HepG2 (cell line): ENCODE results near the gene SEMA3C.

Experiments used
- CTCF ChIP-seq: sonication (generic); formaldehyde crosslinking; IDR thresholded peaks from 2 replicates; pipeline ENCODE4 v1.5.0; 2020; ENCODE audit warnings: mild to moderate bottlenecking, missing genetic modification reagents, moderate library complexity
- DPF2 ChIP-seq: sonication (generic); formaldehyde crosslinking; IDR thresholded peaks from 2 replicates; pipeline ENCODE4 v1.4.0; 2020; ENCODE audit warnings: mild to moderate bottlenecking, low read depth, missing genetic modification reagents, borderline replicate concordance
- GLI4 ChIP-seq: sonication (generic); formaldehyde crosslinking; IDR thresholded peaks from 2 replicates; pipeline ENCODE4 v1.5.1; 2020; ENCODE audit warnings: missing genetic modification reagents, mild to moderate bottlenecking, moderate library complexity, borderline replicate concordance
- POLR2G ChIP-seq: fragments of 200-400 bp; formaldehyde crosslinking; IDR thresholded peaks from 2 replicates; pipeline ENCODE4 v1.6.1; 2018; ENCODE audit warnings: mild to moderate bottlenecking, low read depth, low read length, moderate library complexity
- PPARG ChIP-seq: conservative IDR thresholded peaks from 2 replicates; pipeline ENCODE4 v1.6.1; 2016; ENCODE audit warnings: missing biosample characterization, missing genetic modification reagents
- SUZ12 ChIP-seq: fragments of 150-350 bp; IDR thresholded peaks from 2 replicates; pipeline ENCODE4 v1.6.1; 2014; ENCODE audit warnings: low read depth, low read length
- ZNF180 ChIP-seq: sonication (generic); formaldehyde crosslinking; IDR thresholded peaks from 2 replicates; pipeline ENCODE4 v1.4.0; 2020; ENCODE audit warnings: low read depth, missing genetic modification reagents, borderline replicate concordance
- ZNF670 ChIP-seq: sonication (generic); formaldehyde crosslinking; IDR thresholded peaks from 2 replicates; pipeline ENCODE4 v1.8.0; 2022; ENCODE audit warnings: mild to moderate bottlenecking, missing genetic modification reagents, borderline replicate concordance
- TF ChIP-seq, protein P1 (sequence below): sonication (generic); formaldehyde crosslinking; IDR thresholded peaks from 2 replicates; pipeline ENCODE4 v1.8.1; 2022; ENCODE audit warnings: low read depth, mild to moderate bottlenecking, missing genetic modification reagents

DNA sequence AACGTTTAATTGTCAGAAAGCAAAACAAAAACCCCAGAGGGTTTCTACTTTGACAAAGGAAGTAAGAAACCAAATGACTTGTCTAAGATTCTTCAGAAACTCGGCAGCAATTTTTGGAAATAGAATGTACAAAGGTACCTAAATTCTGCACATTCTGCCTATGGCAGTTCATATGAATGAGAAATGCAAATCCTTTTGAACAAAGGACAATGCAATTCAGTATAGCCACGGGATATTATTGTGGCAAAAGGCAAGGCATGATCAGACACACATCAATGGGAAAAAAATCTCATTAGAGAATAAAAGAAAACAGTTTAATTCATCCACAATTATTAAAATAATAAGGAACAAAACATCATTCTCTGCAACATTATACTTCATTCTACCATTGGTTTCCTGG lies 93.4 kb downstream of the SEMA3C start:
- TF ChIP-seq CTCF (CRISPR knock-in tag) (no peak), DPF2 (CRISPR knock-in tag) (no peak), GLI4 (CRISPR knock-in tag) (no peak), POLR2G (no peak), SUZ12 (no peak), PPARG (CRISPR knock-in tag) (no peak), ZNF670 (CRISPR knock-in tag) (no peak), ZNF180 (CRISPR knock-in tag) (no peak)
- TF ChIP-seq, protein P1, sequence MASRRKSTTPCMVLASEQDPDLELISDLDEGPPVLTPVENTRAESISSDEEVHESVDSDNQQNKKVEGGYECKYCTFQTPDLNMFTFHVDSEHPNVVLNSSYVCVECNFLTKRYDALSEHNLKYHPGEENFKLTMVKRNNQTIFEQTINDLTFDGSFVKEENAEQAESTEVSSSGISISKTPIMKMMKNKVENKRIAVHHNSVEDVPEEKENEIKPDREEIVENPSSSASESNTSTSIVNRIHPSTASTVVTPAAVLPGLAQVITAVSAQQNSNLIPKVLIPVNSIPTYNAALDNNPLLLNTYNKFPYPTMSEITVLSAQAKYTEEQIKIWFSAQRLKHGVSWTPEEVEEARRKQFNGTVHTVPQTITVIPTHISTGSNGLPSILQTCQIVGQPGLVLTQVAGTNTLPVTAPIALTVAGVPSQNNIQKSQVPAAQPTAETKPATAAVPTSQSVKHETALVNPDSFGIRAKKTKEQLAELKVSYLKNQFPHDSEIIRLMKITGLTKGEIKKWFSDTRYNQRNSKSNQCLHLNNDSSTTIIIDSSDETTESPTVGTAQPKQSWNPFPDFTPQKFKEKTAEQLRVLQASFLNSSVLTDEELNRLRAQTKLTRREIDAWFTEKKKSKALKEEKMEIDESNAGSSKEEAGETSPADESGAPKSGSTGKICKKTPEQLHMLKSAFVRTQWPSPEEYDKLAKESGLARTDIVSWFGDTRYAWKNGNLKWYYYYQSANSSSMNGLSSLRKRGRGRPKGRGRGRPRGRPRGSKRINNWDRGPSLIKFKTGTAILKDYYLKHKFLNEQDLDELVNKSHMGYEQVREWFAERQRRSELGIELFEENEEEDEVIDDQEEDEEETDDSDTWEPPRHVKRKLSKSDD (CRISPR knock-in tag), result no peak
